Vagina (tissue), 2 donors: Measurements from ENCODE around the gene SLC9A1. TPM values are rescaled to one million over a fixed set of nuclear protein-coding genes. Genes with fewer than 3 reads are reported as not detected.

Experiments used
- DNase-seq, 2 donors: peaks; one replicate each; pipeline ENCODE4 v3.0.0-alpha.2; 2017; ENCODE audit errors: extremely low spot score in 2 of 2
- H3K27ac ChIP-seq: fragments of 200-600 bp; sonication (generic); one replicate; pipeline ENCODE4 v1.5.1; 2019
- H3K27me3 ChIP-seq: fragments of 200-600 bp; sonication (generic); one replicate; pipeline ENCODE4 v1.5.1; 2019
- H3K36me3 ChIP-seq, 2 donors: fragments of 200-600 bp; sonication (generic); one replicate each; pipeline ENCODE4 v1.5.1; 2017 to 2019
- H3K4me1 ChIP-seq: fragments of 200-600 bp; sonication (generic); one replicate; pipeline ENCODE4 v1.5.1; 2019
- H3K4me3 ChIP-seq, 2 donors: fragments of 200-600 bp; sonication (generic); 1 replicate in 1 of 2; 2 replicates in 1 of 2; pipeline ENCODE4 v1.5.1; 2016 to 2019
- H3K9me3 ChIP-seq: fragments of 200-600 bp; sonication (generic); one replicate; pipeline ENCODE4 v1.5.1; 2019
- CTCF ChIP-seq, 3 experiments: fragments of 450-650 bp in 2 of 3; fragments of 200-600 bp in 1 of 3; sonication (generic) in 1 of 3; IDR thresholded peaks; one replicate each; pipeline ENCODE4 v1.5.1; 2017 to 2019; ENCODE audit warnings: antibody characterized with exemption in 3 of 3, mild to moderate bottlenecking in 2 of 3, moderate library complexity in 2 of 3
- POLR2A ChIP-seq, 2 donors: fragments of 450-650 bp; IDR thresholded peaks; one replicate each; pipeline ENCODE4 v1.6.1; 2017; ENCODE audit warnings: antibody characterized with exemption in 2 of 2, mild to moderate bottlenecking in 2 of 2, moderate library complexity in 2 of 2
- POLR2AphosphoS5 ChIP-seq, 2 donors: sonication (generic); formaldehyde crosslinking; IDR thresholded peaks; one replicate each; pipeline ENCODE4 v1.9.0; 2017; ENCODE audit warnings: antibody characterized with exemption in 2 of 2, mild to moderate bottlenecking in 2 of 2, low read depth in 1 of 2; ENCODE audit not compliant: insufficient read depth in 1 of 2
- intact Hi-C: fragments of 100-400 bp; cut with DNase I; formaldehyde crosslinking; loops from one replicate; pipeline ENCODE4 v1.15.1; 2023
- total RNA-seq: library from RNA; depleted of rRNA; stranded (reverse); fragments of >200 nt; gene quantifications from one replicate; pipeline ENCODE4 v1.2.3, GENCODE V29; 2016

Gene SLC9A1
- total RNA-seq, 1 donor from 2014 or later, result 10.6 TPM

DNA sequence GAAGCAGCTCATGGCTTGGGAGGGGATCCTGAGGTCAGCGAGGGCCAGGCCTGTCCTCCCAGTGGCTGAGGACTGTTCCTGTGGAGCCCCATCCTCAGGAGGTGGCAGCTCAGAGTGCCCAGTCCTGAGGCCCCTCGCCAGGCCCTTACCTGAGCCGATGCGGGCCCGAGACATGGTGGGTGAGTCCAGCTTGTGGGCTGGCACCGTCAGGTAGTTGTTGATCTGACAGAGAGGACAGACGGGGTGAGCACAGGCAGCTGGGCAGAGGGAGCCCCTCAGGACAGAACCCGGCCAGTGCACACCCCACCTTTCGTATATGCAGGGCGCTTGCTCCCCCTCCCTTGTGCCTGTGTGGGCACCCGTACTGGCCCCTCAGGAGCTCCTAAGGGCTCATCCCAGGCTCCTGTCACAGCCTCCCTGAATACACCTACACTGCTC lies 53.9 kb downstream of the SLC9A1 start:
- intact Hi-C loops, result loop anchor here (5.0 kb wide), 1 partner anchor 181 kb away; no protein-coding TSS in a partner anchor
- TF ChIP-seq POLR2AphosphoS5 (IDR thresholded peaks at IDR 0.05; ENCODE audit: insufficient read depth in 1 of 2, low read depth in 1 of 2) (no peak), CTCF (IDR thresholded peaks at IDR 0.05) (no peak), POLR2A (IDR thresholded peaks at IDR 0.05) (no peak)
- no peaks in the 10 kb centered on the region for H3K9me3 ChIP-seq
- peaks cover 0 to 9% of the 10 kb centered on the region in 2 donors for H3K36me3 ChIP-seq
- H3K4me1 ChIP-seq, result peaks cover 31% of the 10 kb centered on the region
- H3K27me3 ChIP-seq, result no peaks in the 10 kb centered on the region
- no peak for DNase-seq
- peak overlapping the region; percentile 93 for H3K27ac ChIP-seq
- H3K4me3 ChIP-seq, result no peak overlapping the region

DNA sequence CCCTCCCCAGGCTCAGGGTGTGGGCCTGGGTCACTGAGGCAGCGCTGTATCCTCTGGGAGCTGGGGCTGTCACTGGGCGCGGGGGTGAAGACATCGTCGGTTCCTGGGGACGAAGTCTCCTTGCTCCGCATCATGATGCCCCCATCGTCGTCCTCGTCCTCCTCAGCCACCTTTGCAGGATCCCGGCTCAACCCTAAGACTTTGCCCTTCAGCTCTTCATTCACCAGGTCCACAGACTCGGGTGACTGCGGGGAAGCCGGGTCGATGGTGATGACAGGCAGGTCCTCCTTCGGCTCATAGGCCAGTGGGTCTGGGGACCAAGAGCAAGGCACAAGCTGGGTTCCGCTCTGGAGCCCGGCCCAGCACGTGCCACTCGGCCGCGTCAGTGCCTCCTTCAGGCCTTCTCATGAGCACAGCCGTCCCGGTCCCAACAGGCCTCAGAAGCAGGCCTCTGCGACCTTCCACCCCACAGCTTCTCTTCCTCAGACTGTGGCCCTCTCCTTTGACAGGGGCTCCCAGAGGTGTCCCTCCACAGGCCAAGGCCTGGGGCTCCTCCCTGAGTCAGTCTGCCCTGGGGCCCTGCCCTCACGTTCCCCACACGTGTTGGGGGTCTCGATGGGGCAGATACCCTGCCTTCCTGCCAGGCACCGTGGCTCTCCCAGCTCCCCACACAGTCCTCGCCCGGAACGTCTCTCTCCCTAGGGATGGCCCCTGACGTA lies 54.4 kb downstream of the SLC9A1 start:
- peaks cover 31% of the 10 kb centered on the region for H3K4me1 ChIP-seq
- H3K36me3 ChIP-seq, result peaks cover 0 to 6% of the 10 kb centered on the region in 2 donors
- H3K9me3 ChIP-seq, result no peaks in the 10 kb centered on the region
- TF ChIP-seq POLR2AphosphoS5 (IDR thresholded peaks at IDR 0.05; ENCODE audit: insufficient read depth in 1 of 2, low read depth in 1 of 2) (no peak), CTCF (IDR thresholded peaks at IDR 0.05) (no peak), POLR2A (IDR thresholded peaks at IDR 0.05) (no peak)
- no peak for DNase-seq
- no peak overlapping the region for H3K4me3 ChIP-seq
- peak overlapping the region; percentile 93 for H3K27ac ChIP-seq
- intact Hi-C loops, result loop anchor here (5.0 kb wide), 1 partner anchor 182 kb away; no protein-coding TSS in a partner anchor
- no peaks in the 10 kb centered on the region for H3K27me3 ChIP-seq

DNA sequence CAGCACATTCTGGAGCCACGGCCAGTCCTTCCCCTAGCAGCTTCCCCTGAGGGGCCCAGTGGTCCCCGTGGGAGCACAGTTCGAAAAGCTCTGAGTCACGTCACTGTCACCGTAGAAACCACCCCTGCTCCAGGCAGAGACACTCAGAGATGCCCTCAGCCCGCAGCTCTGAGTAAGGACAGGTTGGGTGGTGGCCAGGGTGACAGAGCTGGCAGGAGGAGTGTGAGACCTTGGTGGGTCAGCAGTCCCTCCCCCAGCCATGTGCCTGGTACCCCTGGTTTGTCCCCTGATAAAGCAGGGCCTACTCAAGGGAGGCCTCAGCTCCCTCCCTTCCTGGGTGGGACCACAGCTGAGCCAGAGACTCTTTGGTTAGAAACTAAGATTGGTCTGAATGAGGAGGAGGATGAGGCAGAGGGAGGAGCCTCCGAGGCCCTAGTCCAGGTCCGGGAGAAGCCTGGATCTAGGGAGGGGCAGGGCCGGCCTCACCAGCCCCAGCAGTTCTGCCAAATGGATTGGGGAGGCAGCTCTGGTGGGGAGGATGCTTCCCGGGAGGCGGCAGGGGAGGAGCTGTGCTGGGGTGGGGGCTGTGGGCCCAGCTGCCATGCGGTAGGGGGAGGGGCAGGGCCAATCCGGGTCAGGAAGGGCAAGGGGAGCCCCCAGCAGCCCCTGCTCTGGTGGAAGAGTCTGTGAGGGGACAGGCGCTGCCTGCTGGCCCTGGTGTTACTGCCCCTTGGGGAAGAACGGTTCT lies 55.2 kb downstream of the SLC9A1 start:
- no peaks in the 10 kb centered on the region for H3K9me3 ChIP-seq
- peaks cover 31% of the 10 kb centered on the region for H3K4me1 ChIP-seq
- DNase-seq, result no peak
- H3K36me3 ChIP-seq, result no peaks in the 10 kb centered on the region
- intact Hi-C loops, result loop anchor here (5.0 kb wide), 3 partner anchors 57 to 183 kb away; no protein-coding TSS in a partner anchor
- TF ChIP-seq POLR2AphosphoS5 (IDR thresholded peaks at IDR 0.05; ENCODE audit: insufficient read depth in 1 of 2, low read depth in 1 of 2) (peak; percentile 8 to 78), CTCF (IDR thresholded peaks at IDR 0.05) (no peak)
- no peaks in the 10 kb centered on the region for H3K27me3 ChIP-seq
- peak overlapping the region; percentile 93 for H3K27ac ChIP-seq
- no peak overlapping the region for H3K4me3 ChIP-seq

- Histone ChIP-seq H3K4me3 (no peak overlapping the region), H3K27ac (peak overlapping the region; percentile 93), H3K4me1 (peaks cover 31% of the 10 kb centered on the region), H3K9me3 (no peaks in the 10 kb centered on the region), H3K36me3 (no peaks in the 10 kb centered on the region), H3K27me3 (no peaks in the 10 kb centered on the region)
- TF ChIP-seq POLR2AphosphoS5 (IDR thresholded peaks at IDR 0.05; ENCODE audit: insufficient read depth in 1 of 2, low read depth in 1 of 2) (peak in 1 of 2 donors; percentile 6), POLR2A (IDR thresholded peaks at IDR 0.05) (no peak)
- intact Hi-C loops, result loop anchor here (5.0 kb wide), 2 partner anchors 57 to 102 kb away; no protein-coding TSS in a partner anchor
- DNase-seq, result no peak
Observed at GRCh38 chr1:27099135-27099586, 55.8 kb downstream of the SLC9A1 start.

DNA sequence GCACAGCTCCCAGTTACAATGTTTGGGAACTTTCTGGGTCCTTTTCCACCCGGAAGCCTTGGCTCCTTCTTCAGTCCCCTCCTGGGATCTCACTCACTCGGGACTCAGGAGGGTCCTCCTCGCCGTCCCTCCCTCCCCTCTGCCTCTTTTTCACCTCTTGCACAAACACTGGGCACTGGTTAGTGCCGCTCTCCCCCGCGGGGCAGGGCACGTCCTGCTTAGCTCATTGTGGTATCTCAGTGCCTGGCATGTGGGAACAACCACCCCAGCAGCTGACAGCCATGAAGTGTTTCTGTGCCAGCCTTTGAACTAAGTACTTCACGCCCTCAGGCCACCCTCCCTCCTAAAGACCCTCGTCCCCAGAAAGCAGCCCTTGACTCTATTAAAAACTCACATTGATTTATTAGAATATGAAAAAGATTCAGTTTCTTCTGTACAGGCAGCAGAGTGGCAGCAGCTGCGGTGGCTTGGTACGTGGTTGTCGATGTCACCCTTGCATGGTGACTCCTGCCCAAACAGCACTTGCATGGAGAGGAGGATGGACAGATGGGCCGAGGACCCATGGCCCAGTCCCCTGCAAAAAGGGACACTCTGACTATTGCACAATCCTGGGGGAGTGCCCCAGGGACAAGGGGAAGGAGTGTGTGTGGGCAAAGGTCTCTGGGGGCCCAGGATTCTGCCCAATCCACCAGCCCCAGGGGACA lies 56.3 kb downstream of the SLC9A1 start:
- Histone ChIP-seq H3K4me1 (peaks cover 31% of the 10 kb centered on the region), H3K36me3 (no peaks in the 10 kb centered on the region), H3K4me3 (no peak overlapping the region), H3K9me3 (no peaks in the 10 kb centered on the region), H3K27ac (peak overlapping the region; percentile 93), H3K27me3 (no peaks in the 10 kb centered on the region)
- no peak for DNase-seq
- TF ChIP-seq POLR2AphosphoS5 (IDR thresholded peaks at IDR 0.05; ENCODE audit: insufficient read depth in 1 of 2, low read depth in 1 of 2), result no peak
- TF ChIP-seq CTCF (IDR thresholded peaks at IDR 0.05), result no peak
- intact Hi-C loops, result loop anchor here (5.0 kb wide), 2 partner anchors 56 to 101 kb away; no protein-coding TSS in a partner anchor
